ENCODE data around the gene LRRC23. TPM values are rescaled to one million over a fixed set of nuclear protein-coding genes. Genes with fewer than 3 reads are reported as not detected.

The LRRC23 gene
- polyA plus RNA-seq, 1 donor from 2014 or later, result 20.5 TPM

GRCh38 chr12:6919588-6919987, 15.0 kb downstream of the LRRC23 start:
- H3K9me2 ChIP-seq (ENCODE audit: insufficient read depth, low read length), result no peaks in the 10 kb centered on the region

GRCh38 chr12:6921539-6921938, 16.9 kb downstream of the LRRC23 start:
- Histone ChIP-seq H3K9me2 (ENCODE audit: insufficient read depth, low read length) (no peaks in the 10 kb centered on the region), H3K27me3 (ENCODE audit: insufficient read depth, low read depth, low read length) (no peaks in the 10 kb centered on the region), H4K20me1 (ENCODE audit: insufficient read depth) (no peaks in the 10 kb centered on the region), H3K36me3 (ENCODE audit: insufficient read depth, low read length) (no peaks in the 10 kb centered on the region), H3K9me3 (ENCODE audit: low read length) (no peaks in the 10 kb centered on the region), H3F3A (ENCODE audit: insufficient read depth, low read length, poor library complexity, severe bottlenecking) (peaks cover 8% of the 10 kb centered on the region), H3K79me2 (replicated peaks; ENCODE audit: insufficient read depth, low read length) (no peaks in the 10 kb centered on the region), H3K9ac (ENCODE audit: low read length) (no peak overlapping the region), H3K4me3 (ENCODE audit: low read length) (no peak overlapping the region), H3K4me2 (ENCODE audit: low read length) (no peak overlapping the region), H2AFZ (ENCODE audit: low read depth, low read length) (no peak overlapping the region), H3K27ac (ENCODE audit: low read length) (no peak overlapping the region)
- TF ChIP-seq REST (IDR thresholded peaks at IDR 0.05; ENCODE audit: borderline replicate concordance), result no peak

More at GRCh38 chr12:6919588-6919987, 15.0 kb downstream of the LRRC23 start:
- Histone ChIP-seq H3K27ac (ENCODE audit: low read length) (no peak overlapping the region), H3F3A (ENCODE audit: insufficient read depth, low read length, poor library complexity, severe bottlenecking) (peaks cover 3% of the 10 kb centered on the region), H3K79me2 (replicated peaks; ENCODE audit: insufficient read depth, low read length) (peaks cover 11% of the 10 kb centered on the region), H3K36me3 (ENCODE audit: insufficient read depth, low read length) (no peaks in the 10 kb centered on the region), H3K4me3 (ENCODE audit: low read length) (no peak overlapping the region), H3K9me3 (ENCODE audit: low read length) (no peaks in the 10 kb centered on the region), H3K9ac (ENCODE audit: low read length) (no peak overlapping the region), H4K20me1 (ENCODE audit: insufficient read depth) (no peaks in the 10 kb centered on the region), H3K27me3 (ENCODE audit: insufficient read depth, low read depth, low read length) (no peaks in the 10 kb centered on the region), H2AFZ (ENCODE audit: low read depth, low read length) (no peak overlapping the region), H3K4me2 (ENCODE audit: low read length) (no peak overlapping the region)
- TF ChIP-seq EP300 (conservative IDR thresholded peaks at IDR 0.05; ENCODE audit: poor library complexity, severe bottlenecking) (no peak), EZH2 (IDR thresholded peaks at IDR 0.05; ENCODE audit: borderline replicate concordance, insufficient read depth, low read length, poor library complexity, severe bottlenecking) (no peak), REST (IDR thresholded peaks at IDR 0.05; ENCODE audit: borderline replicate concordance) (no peak)

DNA sequence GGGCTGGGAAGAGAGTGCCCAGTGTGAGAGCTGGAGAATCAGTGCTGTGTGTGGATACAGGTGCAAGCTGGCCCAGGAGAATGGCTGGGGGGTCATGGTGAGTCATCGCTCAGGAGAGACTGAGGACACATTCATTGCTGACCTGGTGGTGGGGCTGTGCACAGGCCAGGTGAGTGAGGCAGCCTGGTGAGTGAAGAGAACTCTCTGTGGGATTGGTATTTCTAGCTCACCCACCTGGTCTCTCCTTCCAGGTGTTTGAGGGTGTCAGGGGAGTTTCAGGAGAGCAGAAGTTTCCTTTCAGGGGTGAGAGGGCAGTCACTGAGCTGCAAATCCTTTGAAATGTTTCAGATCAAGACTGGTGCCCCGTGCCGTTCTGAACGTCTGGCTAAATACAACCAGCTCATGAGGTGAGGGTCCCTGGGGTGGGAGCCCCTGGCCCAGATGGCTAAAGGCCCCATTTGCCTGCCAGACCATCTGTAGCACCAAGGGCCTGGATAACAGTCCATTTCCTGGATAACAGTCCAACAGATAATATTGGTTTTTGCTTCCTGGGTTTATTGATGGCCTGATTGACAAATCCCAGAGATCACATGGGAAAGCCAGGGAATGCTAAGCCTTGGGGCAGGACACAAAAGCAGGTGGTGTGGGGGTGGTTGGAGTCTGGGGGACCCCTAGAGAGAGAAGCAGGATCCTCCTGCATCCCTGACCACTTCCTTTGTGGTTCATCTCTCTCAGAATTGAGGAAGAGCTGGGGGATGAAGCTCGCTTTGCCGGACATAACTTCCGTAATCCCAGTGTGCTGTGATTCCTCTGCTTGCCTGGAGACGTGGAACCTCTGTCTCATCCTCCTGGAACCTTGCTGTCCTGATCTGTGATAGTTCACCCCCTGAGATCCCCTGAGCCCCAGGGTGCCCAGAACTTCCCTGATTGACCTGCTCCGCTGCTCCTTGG, 17.6 kb downstream of the LRRC23 start:
- Histone ChIP-seq H3K27ac (ENCODE audit: low read length) (no peak overlapping the region), H4K20me1 (ENCODE audit: insufficient read depth) (no peaks in the 10 kb centered on the region), H2AFZ (ENCODE audit: low read depth, low read length) (no peak overlapping the region), H3F3A (ENCODE audit: insufficient read depth, low read length, poor library complexity, severe bottlenecking) (peaks cover 8% of the 10 kb centered on the region), H3K9me3 (ENCODE audit: low read length) (no peaks in the 10 kb centered on the region), H3K9me2 (ENCODE audit: insufficient read depth, low read length) (no peaks in the 10 kb centered on the region), H3K9ac (ENCODE audit: low read length) (no peak overlapping the region), H3K79me2 (replicated peaks; ENCODE audit: insufficient read depth, low read length) (no peaks in the 10 kb centered on the region), H3K4me3 (ENCODE audit: low read length) (no peak overlapping the region), H3K4me2 (ENCODE audit: low read length) (no peak overlapping the region), H3K36me3 (ENCODE audit: insufficient read depth, low read length) (no peaks in the 10 kb centered on the region), H3K27me3 (ENCODE audit: insufficient read depth, low read depth, low read length) (no peaks in the 10 kb centered on the region)
- TF ChIP-seq TAF1 (IDR thresholded peaks at IDR 0.05; ENCODE audit: low read depth) (no peak), MXI1 (conservative IDR thresholded peaks at IDR 0.05; ENCODE audit: poor library complexity, severe bottlenecking) (no peak), EZH2 (IDR thresholded peaks at IDR 0.05; ENCODE audit: borderline replicate concordance, insufficient read depth, low read length, poor library complexity, severe bottlenecking) (no peak), POLR2AphosphoS5 (IDR thresholded peaks at IDR 0.05) (no peak), EP300 (conservative IDR thresholded peaks at IDR 0.05; ENCODE audit: poor library complexity, severe bottlenecking) (no peak), REST (IDR thresholded peaks at IDR 0.05; ENCODE audit: borderline replicate concordance) (no peak), RAD21 (conservative IDR thresholded peaks at IDR 0.05) (no peak)

All from neural cell (in vitro differentiated cells).